Stimulated activated CD8-positive, alpha-beta memory T cell treated with anti-CD3 and anti-CD28 coated beads, Interleukin-12 subunit alpha, Interleukin-12 subunit beta, amount 100 ng/mL, for 24 hours (primary cell): Measurements from ENCODE around the gene CNKSR3.

Experiments used
- DNase-seq: peaks from one replicate; pipeline ENCODE4 v3.0.0-alpha.2; 2020; ENCODE audit errors: extremely low read depth

The CNKSR3 gene

DNA sequence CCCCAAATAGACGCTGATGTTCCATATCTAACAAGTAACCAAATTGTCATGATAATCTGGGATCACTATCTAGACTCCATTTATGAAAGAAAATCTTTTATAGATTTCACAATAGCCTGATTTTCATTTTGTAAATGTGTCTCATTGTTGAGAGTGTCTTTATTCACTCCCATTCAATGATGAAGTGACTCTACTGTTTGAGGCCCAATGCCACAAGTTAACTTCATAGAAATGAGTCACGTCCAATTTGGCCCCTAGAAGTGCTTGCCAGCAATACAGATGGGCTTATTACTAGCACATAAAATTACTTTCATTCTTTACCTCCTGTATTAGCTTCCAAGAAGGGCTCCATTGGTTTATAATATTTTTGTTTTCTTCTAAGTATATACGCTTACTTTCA, 160.2 kb downstream of the CNKSR3 start:
- no peak for DNase-seq

- DNase-seq = no peak
Measured at GRCh38 chr6:154347981-154348380, 162.5 kb downstream of the CNKSR3 start.

- no peak for DNase-seq
Measured at GRCh38 chr6:154345811-154346210, 164.7 kb downstream of the CNKSR3 start.

DNA sequence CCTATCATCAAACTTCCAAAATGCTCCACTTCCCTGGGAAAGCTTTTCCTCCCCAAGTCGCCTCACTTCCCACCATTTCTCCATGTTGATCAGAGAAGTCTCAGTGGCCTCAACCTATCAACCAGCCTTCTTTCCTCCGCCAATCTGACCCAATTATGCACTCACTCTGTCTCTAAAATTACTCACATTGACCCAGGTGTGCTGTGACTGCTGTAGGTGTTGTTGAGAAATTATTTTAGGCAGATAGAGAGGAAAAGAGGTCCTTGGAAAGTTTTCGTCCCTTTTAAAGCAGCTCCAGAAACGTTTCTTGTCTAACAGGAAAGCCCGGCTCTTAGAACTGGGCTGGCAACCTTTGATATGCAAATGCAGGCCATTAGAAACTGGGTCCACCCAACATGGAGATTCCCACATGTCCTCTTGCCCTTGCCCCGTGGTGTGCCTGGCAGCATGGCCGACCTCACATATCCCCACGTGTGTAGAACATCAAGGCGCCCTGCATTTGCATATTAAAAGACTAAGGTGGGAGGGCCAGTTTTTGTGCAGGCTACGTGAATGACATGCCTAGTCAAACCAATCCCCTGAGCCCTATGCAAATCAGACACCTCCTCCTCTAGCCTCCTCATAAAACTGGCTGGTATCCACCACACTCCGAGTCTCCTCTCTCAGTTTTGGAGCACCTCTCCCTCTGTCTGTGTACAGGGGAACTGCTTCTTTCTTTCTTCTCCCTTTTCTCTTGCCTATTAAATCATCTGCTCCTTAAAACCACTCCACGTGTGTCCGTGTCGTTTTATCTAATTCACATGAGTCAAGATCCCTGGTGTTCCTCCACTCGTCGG, 166.8 kb downstream of the CNKSR3 start:
- DNase-seq = no peak

DNA sequence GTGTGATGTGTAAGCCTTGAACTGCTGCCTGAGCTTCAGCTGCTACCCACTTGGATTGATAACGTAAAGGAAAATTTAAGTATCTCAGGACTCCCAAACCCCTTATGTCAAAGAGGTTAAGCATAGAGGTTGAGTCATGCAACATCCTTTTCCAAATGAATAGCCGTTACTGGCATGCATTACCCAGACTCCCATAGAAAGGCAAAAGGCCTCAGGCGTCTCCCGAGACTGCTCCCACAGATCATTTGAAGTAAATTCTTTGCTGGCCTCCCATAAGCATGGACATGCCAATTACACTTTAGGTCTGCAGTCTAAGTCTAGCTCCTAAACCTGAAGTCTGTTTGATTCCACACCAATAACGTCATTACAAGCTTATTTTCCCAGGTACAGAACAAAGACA, 168.6 kb downstream of the CNKSR3 start:
- DNase-seq = no peak

GRCh38 chr6:154341336-154341735, 169.1 kb downstream of the CNKSR3 start:
- no peak for DNase-seq
